ENCODE measurements around the gene MMEL1.
"Not testable (repeated sequence)": the region's sequence is repeated elsewhere in the genome, so short reads cannot be mapped to it uniquely, and the experiment has no call there.

MMEL1 gene

DNA sequence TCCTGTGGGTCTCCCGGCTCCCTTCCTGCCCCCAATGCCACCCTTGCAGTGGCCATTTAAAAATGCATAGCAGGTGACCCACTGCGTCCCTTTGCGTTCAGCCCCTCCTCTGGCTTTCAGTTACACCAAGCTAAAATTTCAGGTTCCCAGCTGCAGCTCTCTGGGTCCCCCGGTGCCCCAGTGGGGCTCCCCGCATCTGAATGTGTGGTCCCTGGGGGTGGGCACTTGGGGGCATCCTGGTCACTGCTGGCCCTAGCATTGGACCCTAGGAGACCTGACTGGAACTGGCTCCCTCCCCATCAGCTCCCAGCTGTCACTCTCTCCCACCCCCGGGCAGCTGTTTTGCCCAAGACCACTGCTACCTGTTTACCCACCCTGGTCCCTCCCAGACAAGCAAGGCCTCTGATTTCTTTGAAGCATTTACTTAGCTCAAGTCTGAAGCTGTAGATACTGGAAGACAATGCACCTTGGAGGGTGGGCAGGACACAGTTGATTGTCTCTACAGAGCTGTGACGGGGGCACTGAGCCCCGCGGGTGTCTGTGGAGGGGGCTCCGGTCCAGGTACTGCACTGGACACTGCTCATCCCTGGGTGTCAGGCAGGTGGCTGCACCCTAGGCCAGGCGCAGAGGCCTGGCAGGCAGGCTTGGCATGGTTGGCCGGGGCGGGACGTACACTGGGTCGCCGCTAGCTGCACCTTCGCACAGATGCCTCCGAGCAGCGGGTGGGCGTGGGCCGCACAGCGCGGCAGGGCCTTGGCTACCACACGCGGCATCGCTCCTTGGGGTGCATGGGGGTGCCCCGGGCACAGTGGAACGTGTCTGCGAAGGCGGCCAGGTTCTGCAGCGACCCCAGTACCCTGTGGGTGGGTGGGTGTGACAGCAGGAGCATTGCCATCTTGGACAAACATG is 42.3 kb downstream of the MMEL1 start:
- no peak for DNase-seq (ENCODE audit: low spot score)

DNA sequence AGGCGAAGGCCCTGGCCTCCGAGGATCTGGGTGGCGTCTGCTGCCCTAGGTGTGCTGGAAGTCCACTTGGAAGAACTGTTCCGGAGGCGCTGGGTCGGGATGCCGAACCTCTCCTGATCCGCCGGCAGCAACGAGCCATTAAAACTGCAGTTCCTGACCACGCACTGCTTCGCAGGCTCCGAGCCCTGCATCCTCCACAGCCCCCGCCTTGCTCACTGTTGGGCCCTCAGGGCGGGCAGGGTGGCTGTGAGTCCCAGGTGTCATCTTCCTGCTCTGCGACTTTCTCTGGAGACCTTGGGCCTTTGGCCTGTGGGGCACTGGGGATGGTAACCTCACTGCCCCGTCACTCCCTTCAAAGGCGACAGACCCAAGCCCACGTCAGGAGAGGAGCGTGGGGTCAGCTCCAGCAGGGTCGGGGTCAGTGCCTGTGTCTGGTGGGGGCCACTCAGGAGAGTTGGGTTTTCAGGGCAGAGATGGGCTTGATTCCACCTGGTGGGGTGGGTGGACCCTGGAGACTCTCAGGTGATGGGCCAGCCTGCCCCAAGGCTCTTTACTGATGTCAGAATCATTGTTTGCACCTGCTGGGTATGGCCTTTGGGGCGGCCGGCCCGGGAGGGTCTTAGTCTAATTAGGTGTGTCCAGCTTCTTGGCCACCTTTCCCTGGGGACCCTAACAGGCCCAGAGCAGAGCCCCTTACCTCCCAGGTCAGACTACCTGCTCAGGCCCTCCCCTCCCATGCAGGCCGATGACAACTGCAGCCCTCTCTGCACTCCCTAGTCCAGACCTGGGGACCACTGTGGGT is 43.2 kb downstream of the MMEL1 start:
- DNase-seq (ENCODE audit: low spot score) = no peak

DNA sequence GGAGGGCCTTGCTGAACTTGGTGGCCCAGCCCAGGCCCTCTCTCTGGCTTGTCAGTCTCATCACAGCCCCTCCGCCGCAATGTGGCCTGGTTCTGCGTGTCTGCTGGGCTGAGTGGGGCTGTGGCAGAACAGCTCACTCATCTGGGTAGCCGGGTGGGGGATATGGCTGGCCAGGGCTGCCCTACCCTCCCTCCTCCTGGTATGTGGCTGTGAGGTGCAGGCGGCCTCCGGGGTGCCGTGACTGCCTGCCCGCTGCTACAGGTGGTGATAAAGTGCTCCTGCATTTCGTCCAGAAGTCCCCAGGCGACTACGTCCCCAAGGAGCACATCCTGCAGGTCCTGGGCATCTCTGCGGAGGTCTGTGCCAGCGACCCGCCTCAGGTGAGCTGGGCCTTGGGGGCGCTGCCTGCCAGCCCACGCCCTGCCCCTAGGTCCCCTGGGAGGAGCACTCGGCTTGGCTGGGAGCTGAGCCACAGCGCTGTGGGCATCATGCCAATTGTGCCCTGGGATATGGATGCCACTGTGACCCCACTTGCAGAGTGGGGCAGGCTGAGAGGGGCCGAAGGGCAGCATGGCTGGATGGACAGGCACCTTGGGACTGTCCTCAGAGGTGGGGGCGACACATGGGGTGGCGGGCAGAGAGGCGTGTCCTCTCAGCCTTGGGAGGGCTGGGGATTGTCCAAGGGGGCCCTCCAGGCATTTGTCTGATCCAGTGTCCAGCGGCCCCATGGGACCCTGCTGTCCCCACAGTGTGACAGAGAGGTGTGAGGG is 44.0 kb downstream of the MMEL1 start:
- no peak for DNase-seq (ENCODE audit: low spot score)

DNA sequence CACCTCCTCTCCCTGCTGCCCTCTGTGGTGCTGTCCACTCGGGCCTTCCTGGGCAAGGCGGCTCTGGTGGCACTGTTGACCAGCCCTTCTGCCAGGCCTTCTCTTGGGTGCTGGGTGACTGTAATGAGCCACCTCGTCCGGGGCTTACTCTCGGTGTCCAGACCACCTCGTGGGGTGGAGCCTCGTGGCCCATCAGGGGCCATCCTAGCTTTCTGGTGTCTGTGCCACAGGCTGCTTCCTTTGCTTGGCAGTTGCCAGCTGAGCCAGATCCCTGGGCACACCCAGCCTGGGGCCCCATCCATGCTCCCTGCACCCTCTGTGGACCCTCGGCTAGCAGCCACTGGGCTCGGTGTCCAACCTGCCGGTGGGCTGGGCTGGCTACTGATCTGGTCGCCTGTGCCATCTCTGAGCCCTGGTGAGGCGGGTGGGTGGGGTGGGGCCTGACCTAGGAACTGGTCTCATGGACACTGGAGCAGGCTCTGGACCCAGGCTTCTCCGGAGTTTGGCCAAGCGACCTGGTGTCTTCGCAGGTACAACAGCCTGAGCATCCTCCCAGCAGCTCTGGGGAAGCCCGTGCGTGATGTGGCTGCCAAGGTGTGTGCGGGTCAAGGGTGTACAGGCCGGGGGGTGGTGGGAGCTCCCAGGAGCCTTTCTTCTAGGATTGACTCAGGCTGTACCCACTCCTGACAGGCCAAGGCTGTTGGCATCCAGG is 44.8 kb downstream of the MMEL1 start:
- no peak for DNase-seq (ENCODE audit: low spot score)

DNA sequence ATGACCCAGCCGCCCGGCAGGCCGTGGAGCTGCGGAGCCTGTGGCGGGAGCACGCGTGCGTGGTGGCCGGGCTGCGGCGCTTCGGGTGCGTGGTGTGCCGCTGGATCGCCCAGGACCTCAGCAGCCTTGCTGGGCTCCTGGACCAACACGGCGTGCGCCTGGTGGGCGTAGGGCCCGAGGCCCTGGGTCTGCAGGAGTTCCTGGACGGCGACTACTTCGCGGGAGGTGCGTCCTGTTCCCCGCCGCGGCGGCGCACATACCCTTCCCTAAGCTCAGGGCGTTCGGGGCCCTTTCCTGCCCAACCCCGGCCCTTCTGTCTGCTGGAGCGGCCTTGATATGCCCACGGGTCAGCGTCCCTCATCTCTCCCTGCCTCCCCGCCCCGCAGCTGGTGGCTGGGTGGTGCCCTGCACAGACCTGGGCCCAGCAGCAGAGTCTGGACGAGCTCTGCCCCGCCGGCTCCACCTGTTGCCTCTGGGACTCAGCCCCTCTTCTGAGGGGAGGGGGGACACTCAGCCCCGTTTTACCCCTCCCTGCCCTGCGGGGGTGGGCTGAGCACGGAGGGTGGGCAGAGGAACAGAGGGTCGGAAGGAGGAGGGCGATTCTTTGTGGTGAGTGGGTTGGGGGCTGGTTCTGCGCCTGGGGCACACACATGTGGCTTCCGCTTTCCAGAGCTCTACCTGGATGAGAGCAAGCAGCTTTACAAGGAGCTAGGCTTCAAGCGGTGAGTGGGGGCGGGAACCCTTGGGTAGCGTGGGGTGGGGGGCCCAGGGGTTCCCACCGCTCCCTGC is 45.6 kb downstream of the MMEL1 start:
- DNase-seq (ENCODE audit: low spot score) = no peak

DNA sequence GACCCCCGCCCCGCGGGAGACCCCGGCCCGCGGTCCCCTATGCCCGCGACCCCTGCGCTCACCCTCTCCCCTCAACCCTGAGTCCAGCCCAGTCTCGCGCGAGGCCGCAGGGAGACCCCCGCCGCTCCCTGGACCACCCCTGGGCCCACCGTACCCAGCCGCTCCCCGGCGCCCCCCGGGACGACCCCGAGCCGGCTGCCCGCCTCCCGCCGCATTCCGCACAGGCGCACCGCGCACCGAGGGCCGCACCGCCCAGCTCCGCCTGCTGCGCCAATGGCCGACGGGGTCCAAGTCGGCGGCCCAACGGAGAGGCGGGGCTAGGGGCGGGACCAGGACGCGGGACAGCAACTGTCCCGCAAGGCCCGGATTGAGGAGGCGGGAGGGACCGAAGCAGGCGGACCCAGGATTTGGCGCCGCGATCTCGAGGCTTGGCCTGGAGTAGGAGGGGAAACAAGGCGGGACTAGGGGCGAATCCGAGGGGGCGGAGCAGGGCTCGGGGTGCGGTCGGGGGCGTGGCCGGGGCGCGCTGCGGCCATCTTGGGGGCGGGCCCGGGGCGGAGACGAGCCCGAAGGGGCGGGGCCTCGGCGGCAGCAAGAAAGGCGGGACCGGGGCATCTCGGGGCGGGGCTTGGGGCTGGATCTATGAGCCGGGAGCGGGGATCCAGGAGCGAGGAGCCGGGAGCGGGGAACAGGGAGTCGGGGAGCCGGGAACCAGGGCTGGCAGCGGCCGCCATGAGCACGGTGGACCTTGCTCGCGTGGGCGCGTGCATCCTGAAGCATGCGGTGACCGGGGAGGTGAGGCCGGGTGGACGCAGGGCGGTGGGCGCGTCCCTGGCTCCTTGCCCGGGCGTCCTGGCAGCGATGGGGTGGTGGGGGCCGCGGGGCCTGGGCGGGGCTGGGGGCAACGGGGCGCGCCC is 46.4 kb downstream of the MMEL1 start, which contains the start of gene PRXL2B:
Gene PRXL2B (plus strand): TSS at position 624 of the 917 bp plus-strand sequence. CDS start 109 bp downstream, at position 733.
- DNase-seq (ENCODE audit: low spot score) = peak; percentile 99

DNA sequence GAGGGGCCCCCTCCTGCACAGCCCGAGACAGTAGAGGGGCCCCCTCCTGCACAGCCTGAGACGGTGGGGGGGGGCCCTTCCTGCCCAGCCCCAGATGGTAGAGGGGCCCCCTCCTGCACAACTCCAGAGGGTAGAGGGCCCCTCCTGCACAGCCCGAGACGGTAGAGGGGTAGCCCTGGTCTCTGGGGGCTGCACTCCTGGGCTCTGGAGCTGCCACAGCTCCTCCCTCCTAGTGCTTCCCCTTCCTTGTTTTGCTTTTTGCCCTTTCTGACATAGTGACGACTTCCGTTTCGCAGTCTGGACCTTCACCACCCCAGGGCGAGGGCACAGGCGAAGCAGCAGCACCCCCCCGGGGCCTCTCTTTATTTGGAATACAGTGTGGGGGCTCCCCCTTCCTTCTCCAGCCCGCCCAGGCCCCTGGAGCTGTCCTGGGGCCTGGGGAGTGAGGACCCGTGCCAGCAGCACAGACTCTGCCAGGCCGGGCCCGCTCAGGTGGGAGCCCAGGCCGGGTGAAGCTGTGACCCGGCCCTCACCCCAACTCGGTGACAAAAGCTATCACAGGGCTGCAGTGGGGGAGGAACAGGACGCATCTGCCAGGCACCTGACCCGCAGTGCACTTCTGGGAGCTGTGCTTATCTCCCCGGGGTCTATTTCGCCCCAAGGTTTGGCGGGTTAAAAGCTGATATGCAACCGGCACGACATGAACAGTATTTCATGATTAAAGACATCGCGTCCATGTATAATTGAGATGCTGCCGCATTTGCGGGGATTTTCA is 47.3 kb downstream of the MMEL1 start:
- no peak for DNase-seq (ENCODE audit: low spot score)

DNA sequence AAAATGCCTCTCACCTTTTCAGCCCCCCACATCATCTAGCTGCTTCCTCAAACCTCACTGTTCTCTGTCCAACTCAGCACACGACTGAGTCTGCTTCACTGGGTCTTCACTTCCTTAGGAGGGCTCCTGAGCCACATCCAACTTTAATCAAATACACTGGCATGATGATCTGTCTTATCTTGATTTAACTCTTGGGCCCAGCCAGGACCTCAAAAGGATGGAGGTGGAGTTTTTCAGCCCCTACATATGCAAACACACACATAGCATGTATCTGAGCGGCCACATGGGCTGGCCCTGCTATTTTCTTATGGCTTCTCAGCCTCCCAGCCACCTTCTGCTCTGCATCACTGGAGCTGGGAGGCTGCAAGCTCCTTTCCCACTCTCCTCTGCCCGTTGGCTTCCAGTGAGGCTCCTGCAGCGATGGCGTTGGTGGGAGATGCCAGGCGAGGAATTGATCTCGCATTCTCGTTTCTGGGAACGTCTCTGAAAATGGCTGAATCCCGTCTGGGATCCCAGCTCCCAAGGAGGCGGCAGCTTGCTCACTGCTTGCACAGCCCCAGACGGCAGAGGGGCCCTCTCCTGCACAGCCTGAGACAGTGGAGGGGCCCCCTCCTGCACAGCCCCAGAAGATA is 48.0 kb downstream of the MMEL1 start:
- DNase-seq (ENCODE audit: low spot score) = no peak

DNA sequence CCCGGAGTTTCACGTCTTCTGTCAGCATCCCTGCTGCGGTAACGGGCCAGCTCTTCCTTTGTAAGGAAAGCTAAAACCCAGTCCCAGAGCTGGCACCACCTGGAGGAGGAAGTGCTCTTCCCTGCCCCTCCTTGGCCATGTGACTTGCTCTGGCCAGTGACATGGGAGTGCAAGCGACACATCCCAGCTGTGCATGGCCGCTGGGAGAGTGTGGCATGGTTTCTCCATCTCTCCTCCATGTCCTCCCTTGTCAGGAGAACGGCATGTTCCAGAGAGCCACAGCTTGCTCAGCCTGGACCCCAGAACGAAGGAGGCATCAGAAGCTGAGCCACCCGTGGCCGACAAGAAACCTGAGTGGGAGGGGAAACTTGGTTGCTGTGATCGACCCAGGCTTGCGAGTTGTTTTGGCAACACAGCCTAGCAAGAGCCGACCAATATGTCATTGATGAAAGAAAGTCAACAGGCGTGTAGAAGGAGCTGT is 48.9 kb downstream of the MMEL1 start:
- DNase-seq (ENCODE audit: low spot score) = no peak

DNA sequence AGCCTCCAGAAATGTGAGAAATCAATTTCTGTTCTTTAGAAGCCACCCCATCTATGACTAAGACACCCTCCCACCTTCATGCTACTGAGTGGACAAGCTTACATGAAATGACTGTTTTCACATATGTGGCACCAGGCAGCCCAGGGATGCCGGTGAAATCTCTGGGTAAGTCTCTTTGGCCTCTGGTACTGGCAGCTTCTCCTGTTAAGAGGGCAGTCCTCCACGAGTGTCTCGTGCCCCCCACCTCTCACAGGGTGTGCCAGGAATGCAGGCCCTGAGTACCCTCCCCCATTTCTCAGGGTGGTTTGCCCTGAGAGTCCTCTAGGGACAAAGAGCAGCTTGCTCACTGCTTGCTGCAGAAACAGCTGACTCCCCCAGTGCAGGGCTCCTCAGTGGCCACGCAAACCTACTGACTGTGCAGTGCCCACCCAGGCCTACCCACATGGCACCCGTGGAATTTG is 49.5 kb downstream of the MMEL1 start:
- DNase-seq (ENCODE audit: low spot score) = no peak

DNA sequence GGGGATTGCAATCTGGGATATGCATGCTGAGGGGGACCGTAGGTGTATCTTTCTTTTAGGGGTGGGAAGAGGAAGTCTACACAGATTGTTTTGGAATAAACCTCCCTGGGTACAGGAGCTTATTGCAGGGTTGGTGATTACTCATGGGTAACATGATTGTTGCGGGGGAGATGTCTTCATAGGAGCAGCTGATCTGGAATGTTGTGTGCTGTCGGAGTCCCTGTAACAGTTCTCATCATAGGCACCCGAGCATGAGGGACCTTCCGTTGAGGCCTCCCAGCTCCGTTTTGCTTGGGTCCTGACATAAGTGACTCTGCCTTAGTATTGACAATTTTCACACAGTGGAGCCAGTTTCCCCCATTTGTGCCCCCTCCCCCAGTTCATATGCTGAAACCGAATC is 50.4 kb downstream of the MMEL1 start:
- DNase-seq (ENCODE audit: low spot score) = no peak

DNA sequence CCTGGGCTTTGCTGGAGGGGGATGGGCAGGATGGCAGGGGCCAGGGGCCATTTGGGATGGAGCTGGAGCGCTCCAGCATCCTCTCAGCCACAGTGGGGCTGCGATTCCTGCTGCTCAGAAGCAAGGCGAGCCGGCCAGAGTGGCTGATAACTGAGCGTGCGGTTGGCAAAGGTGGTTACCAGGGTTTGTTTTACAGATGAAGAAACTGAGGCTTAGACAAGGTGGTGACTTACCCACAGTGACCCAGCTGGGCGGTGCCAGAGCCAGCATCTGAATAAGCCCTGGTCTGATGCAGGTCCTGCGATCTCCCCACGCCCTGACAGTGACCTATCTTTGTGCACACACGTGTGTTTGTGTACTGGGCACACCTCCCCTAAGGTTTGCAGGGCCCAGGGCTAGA is 52.1 kb downstream of the MMEL1 start:
- no peak for DNase-seq (ENCODE audit: low spot score)

DNA sequence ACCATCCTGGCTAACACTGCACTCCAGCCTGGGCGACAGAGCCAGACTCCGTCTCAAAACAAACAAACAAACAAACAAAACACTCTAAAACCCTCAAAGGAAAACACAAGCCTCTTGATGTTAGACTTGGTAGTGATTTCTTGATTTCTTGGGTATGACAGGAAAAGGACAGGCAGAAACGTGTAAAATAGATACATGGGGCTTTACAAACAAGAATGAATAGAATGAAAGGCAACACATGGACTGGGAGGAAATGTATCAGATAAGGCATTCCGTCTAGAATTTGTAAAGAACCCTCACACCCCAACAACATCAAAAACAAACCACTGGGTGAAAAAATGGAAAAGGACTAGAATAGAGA is 54.1 kb downstream of the MMEL1 start:
- DNase-seq (ENCODE audit: low spot score) = no peak

DNA sequence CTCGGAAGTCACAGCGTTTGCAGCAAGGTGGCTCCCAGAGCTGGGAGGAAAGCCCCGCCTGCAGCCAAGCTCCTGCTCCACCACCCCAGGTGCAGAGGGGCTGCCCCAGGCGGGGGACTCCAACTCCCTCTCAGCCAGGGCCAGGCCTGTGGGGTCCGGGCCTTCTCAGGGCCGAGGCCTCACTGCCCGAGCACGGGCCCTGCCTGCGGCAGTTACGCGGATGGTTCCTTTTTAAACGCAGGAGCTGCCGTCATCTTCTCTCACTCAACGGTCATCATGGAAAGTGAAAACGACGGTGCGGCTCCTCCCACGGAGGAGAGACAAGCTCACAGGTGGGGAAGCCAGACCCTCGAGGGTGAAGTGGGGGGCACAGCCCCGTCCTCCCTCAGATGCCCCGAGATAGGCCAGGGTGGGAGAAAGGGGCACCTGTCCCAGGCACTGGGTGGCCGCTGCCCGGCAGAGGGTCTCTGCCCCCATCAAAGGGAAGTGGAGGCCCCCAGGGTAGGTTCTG is 55.2 kb downstream of the MMEL1 start:
- DNase-seq (ENCODE audit: low spot score) = not testable (repeated sequence)

DNA sequence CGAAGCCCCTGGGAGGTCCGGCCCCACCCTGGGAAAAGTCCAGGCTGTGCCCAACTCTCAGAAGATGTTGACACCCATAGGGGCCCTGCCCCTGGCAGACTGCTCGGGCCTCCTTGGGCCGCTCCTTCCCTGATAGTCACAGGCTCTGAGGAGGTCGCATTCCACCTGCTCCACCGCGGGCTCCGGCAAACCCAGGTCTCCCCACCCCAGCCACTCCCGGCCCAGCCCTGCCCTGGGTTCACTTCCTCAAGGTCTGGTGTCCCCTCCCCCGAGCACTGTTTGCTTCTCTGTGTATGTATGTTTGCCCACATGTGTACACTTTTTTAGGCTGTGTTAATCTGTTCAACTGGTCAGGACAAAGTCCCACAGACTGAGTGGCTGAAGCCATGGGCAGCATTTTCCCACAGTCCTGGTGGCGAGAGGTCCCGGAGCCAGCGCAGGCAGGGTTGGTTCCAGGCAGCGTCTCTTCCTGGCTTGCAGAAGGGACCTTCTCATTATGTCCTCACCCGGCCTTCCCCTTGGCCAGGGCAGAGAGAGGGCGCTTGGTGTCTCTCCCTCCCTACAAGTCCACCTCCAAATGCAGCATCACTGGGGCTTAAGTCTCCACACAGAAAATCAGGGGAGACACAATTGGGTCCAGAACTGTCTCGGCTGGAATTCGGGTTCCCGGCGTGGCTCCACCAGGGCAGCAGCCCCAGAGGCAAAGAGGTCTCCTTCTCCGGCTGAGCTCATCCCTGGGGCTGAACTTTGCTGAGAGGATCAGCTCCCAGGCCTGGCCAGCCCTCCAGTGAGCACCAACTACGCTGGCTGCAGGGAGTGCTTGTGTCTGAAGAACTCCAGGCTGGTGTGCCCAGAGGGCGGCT is 56.8 kb downstream of the MMEL1 start:
- DNase-seq (ENCODE audit: low spot score) = no peak

DNA sequence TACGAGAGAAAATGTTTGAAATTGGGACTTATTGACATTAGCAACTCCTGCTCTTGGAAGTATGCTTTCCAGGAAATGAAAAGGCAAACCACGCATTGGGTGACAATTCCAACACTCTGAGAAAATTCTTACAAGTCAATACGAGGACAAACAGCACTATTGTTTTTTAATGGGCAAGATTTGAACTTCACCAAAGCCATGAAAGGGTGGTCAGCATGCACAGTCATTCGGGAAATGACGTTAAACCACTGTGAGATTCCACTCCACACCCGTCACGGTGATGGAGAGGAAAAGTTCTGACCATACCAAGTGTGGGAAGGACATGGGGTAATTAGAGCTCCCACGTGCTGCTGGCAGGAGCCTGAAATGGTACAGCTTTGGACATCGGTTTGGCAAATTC is 58.5 kb downstream of the MMEL1 start:
- no peak for DNase-seq (ENCODE audit: low spot score)

Measured in left forelimb (tissue), 1 donor.